ENCODE results near the gene APOL4.

APOL4 gene

DNA sequence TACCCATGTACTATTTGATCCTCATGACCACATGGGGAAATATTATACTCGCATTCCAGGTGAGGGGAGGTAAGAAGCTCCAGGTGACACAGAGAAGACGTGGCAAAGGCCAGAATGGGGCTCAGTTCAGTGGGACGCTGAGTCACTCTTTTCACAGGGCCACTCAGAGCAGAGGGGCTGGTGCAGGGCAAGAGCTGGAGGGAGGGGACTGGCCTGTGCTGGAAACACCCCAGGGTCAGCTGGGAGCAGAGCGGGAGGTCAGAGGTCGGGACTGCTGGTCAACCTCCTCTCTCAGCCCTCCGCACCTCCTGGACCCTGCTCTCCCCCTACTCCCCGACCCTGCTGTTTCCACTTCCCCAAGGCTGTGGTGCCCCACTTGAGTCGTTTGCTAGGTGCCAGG, 53.2 kb downstream of the APOL4 start:
- no peak overlapping the region for H3K4me3 ChIP-seq (ENCODE audit: low read depth, low read length)
- no peak for TF ChIP-seq CTCF (IDR thresholded peaks at IDR 0.05; ENCODE audit: low read depth, low read length)

DNA sequence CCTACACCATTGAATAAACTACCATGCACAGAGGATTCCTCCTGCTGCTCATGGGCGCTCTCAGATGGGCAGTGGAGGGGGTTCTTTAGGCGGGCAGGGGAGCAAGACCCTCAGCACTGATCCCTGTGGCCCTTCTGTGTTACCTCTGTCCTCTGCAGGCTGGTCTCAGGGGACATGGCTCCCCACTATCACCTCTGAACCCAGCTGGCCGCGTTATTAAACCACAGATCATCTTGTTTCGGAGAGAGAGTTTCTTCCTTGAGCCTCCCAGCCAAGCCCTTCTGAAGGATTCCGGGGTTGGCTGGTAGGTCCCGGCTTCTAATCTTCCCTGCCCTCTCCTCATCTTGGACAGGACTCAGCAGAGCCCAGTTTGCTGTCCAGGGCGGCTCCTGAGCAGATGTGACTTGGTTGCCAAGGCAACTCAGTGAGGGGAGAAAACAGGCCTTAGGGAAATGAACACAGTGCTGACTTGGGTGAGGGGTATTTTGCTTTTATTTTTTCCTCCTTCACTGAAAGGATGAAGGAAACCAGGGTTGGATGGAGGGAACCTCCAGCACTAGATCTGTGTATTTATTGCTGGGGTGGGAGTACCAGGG, 54.3 kb downstream of the APOL4 start:
- TF ChIP-seq CTCF (IDR thresholded peaks at IDR 0.05; ENCODE audit: low read depth, low read length), result no peak

DNA sequence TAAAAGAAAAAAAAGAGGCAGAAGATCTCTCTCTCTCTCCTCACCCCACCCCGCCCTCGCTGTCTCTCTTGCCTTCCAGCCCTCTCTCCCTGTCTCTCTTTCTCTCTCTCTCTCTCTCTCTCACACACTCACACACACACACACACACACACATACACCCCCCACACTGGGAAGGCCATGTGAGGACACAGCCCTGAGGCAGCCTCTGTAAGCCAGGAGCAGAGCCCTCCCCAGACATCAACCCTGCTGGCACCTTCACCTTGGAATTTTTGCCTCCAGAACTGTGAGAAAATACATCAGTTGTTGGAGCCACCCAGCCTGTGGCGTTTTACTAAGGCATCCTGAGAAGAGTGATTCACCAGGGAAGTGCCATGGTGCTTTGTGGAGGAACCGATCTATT, 55.7 kb downstream of the APOL4 start:
- no peak for TF ChIP-seq CTCF (IDR thresholded peaks at IDR 0.05; ENCODE audit: low read depth, low read length)
- no peak overlapping the region for H3K4me3 ChIP-seq (ENCODE audit: low read depth, low read length)

More for the DNA sequence above, 54.3 kb downstream of the APOL4 start:
- H3K4me3 ChIP-seq (ENCODE audit: low read depth, low read length), result no peak overlapping the region

- no peak overlapping the region for H3K4me3 ChIP-seq (ENCODE audit: low read depth, low read length)
- peak; percentile 84 for TF ChIP-seq CTCF (IDR thresholded peaks at IDR 0.05; ENCODE audit: low read depth, low read length)
These were observed 56.6 kb downstream of the APOL4 start for GRCh38 chr22:36144886-36145541.

DNA sequence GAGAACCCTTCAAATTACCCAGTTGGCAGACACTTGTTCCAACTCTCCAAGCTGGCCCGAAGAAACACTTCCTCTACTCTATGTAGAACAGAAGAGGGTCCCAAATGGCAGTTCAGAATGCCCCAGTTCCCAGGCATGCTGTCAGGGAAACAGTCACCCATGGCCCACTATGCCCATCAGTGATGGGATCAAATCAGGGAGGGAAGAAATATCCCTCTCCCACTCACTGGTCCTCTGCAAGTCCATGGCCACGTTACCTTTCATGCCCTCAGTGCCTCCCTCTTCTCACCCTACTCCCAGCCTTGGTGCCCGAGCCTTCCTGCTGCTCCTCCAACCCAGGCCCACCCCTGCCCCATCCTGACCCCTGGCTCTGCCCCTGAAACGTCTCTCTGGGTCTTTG, 57.7 kb downstream of the APOL4 start:
- no peak for TF ChIP-seq CTCF (IDR thresholded peaks at IDR 0.05; ENCODE audit: low read depth, low read length)
- no peak overlapping the region for H3K4me3 ChIP-seq (ENCODE audit: low read depth, low read length)

GRCh38 chr22:36143066-36143815, 58.4 kb downstream of the APOL4 start:
- TF ChIP-seq CTCF (IDR thresholded peaks at IDR 0.05; ENCODE audit: low read depth, low read length), result 0 out of 2 replicates have a peak, but pooled peaks have one; percentile 1
- H3K4me3 ChIP-seq (ENCODE audit: low read depth, low read length), result no peak overlapping the region

- H3K4me3 ChIP-seq (ENCODE audit: low read depth, low read length), result no peak overlapping the region
- TF ChIP-seq CTCF (IDR thresholded peaks at IDR 0.05; ENCODE audit: low read depth, low read length), result no peak
These were observed 60.1 kb downstream of the APOL4 start for GRCh38 chr22:36141481-36141880.

All from WI38 (cell line).